ENCODE data around the gene AGPAT4.
"Not testable (repeated sequence)": the region's sequence is repeated elsewhere in the genome, so short reads cannot be mapped to it uniquely, and the experiment has no call there.

AGPAT4 gene

DNA sequence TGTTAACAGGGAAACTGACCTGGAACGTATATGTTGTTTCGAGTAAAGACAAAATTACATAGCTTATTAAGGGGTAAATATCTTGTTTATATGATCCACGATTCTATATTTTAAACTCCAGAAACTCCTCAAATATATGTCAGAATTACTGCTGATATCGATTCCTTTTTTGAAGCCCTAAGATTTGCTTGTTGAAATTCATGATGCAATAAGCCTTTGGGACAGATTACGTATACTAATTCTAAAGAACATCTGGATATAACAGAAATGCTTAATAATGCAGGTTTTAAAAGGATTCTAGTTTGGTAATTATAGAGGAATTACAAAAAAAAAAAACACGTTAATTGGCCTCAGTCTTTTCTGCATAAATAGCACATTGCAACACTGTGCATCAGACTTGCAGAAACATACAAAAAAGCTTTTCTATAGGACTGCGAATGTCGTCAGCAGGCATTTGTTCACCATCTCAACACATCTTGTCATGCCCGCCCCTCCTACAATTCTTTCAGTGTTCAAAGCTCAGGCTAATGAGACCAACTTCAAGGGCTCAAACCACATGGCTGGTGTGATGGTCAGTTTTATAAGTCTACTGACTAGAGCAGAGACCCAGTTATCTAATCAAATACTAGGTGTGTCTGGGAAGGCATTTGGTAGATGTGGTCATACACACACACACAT is 74.9 kb downstream of the AGPAT4 start:
- no peak for DNase-seq

GRCh38 chr6:161198176-161198575 is 75.7 kb downstream of the AGPAT4 start:
- DNase-seq: no peak

DNA sequence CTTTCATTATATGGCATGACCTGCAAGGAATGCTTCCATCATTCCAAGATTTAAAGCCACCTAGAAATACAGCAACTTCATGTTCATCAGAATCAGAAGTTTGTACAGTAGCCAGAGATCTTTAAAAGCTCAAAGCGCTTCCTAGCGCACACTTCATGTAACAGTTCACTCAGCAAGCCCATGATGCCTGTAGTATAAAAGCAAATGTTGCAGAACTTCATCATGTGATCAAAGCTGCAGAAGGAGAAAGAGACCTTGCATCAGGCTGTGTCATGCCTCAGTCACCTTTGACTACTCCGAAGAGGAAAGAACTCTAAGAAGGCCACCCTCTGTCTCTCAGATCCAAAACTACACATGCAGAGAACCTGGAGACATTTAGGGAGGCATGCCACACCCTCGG is 78.5 kb downstream of the AGPAT4 start:
- no peak for DNase-seq

DNA sequence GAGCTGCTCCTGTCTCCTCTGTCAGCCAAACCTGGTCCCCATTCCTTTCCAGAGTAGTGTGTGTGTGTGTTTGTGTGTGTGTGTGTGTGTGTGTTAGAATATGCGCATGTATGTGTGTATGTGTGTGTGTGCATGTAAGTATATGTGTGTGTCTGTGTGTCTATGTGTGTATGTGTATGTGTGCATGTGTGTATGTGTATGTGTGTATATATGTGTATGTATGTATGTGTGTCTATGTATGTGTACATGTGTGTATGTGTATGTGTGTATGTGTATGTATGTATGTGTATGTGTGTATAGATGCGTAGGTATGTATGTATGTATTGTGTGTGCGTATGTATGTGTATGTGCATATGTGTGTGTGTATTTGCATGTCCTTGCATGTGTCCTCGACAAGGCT is 79.5 kb downstream of the AGPAT4 start:
- no peak for DNase-seq

GRCh38 chr6:161192636-161193411 is 81.0 kb downstream of the AGPAT4 start:
- no peak for DNase-seq

- DNase-seq: no peak
Measured at GRCh38 chr6:161191671-161192070, 82.2 kb downstream of the AGPAT4 start.

DNA sequence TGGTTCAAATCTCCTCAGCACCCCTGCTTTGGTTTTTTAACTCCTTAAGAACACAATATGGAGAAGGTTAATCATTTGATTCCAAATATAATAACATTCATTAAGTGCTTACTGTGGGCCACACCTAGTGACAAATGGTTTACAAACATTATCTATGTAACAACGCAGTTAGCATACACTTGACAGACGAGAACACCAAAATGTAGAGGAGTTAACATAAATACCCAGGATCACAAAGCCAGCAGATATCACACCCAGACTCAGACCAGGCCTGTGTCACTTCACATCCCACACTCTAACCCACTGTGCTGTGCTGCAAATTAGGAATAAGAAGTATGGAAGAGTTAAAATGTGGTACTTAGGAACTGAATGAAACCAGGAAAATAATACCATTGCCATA is 82.9 kb downstream of the AGPAT4 start:
- no peak for DNase-seq

- DNase-seq: no peak
Measured at GRCh38 chr6:161189891-161190290, 84.0 kb downstream of the AGPAT4 start.

DNA sequence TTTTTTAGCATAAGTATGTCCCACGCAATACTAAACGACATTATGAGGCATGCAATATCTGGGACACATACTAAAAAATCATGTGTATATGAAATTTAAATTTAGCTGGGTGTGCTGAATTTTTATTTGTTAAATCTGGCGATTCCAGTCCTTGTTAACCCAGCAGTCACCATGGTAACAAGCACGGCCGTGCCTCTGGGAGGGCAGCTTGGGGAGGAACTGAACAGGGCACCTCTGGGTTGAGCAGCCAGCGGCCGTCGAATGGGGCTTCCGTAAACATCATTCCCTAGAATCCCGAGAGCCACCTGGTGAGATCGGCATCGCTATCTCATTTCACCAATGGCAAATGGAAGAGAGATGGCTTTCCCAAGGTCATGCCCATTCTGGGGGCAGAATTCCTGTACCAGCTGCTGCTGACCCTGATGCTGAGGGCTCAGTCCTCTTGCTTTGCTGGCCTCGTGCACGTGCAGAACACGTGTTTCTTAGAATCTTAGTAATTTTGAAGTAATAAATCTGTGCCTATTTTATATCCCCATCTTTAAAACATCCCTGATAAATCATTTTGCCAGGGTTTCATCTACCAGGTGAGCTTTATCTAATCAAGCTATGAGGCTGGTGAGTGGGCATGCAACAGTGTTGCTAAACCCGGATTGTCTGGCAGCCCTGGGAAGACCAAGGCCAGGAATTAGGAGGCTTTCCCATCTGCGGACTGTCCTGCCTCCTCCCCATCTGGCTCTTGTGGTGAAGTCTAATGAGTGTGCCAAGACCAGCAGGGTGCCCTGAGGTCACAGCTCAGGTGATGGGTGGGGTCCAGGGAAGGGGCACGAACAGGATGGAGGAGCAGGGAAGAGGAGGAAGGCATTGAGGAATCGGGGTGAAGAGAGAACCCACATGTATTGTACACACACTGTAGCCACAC is 85.1 kb downstream of the AGPAT4 start:
- no peak for DNase-seq

- no peak for DNase-seq
Measured at GRCh38 chr6:161186173-161186769, 87.6 kb downstream of the AGPAT4 start.

- no peak for DNase-seq
Measured at GRCh38 chr6:161181121-161181520, 92.7 kb downstream of the AGPAT4 start.

DNA sequence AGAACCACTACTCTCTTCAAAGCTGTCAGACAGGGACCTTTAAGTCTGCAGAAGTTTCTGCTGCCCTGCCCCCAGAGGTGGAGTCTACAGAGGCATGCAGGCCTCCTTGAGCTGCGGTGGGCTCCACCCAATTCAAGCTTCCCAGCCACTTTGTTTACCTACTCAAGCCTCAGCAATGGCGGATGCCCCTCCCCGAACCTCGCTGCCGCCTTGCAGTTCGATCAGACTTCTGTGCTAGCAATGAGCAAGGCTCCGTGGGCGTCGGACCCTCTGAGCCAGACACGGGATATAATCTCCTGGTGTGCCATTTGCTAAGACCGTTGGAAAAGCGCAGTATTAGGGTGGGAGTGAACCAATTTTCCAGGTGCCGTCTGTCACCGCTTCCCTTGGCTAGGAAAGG is 95.7 kb downstream of the AGPAT4 start:
- DNase-seq: not testable (repeated sequence)

GRCh38 chr6:161176428-161176827 is 97.4 kb downstream of the AGPAT4 start:
- not testable (repeated sequence) for DNase-seq

DNA sequence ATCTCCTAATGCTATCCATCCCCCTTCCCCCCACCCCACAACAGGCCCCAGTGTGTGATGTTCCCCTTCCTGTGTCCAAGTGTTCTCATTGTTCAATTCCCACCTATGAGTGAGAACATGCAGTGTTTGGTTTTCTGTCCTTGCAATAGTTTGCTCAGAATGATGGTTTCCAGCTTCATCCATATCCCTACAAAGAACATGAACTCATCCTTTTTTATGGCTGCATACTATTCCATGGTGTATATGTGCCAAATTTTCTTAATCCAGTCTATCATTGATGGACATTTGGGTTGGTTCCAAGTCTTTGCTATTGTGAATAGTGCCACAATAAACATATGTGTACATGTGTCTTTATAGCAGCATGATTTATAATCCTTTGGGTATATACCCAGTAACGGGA is 101.1 kb downstream of the AGPAT4 start:
- not testable (repeated sequence) for DNase-seq

DNA sequence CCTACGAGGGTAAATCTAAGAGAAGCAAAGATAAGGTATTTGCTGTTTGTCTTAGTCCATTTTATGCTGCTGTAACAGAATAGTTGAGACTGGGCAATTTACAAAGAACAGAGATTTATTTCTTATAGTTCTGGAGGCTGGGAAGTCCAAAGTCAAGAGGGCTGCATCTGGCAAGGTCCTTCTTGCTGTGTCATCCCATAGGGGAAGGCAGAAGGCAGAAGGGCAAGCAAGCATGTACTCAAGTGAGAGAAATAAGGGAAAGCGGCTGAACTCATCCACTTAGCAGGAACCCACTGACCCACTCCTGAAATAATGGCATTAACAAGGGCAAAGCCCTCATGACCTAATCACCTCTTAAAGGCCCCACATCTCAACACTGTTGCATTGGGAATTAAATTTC is 102.7 kb downstream of the AGPAT4 start:
- DNase-seq: no peak

DNA sequence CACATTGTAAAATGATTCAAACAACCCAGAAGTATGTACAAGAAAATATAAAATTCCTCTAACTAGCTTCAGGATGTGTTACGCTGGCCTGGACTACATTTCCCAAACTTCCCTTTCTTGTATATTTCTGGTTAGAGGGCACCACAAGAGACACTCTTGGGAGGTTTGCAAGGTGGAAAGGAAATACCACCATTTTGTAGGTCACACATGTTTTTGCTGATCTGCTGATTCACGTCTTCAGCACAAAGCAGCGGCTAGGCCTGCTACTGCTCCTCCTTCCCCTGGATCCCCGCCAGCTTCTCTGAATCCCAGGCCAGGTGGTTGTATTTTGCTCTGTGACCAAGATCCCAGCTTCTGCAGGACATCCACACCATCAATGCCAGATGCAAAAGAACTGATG is 104.2 kb downstream of the AGPAT4 start:
- no peak for DNase-seq

- DNase-seq: no peak
Measured at GRCh38 chr6:161169035-161169434, 104.8 kb downstream of the AGPAT4 start.

DNA sequence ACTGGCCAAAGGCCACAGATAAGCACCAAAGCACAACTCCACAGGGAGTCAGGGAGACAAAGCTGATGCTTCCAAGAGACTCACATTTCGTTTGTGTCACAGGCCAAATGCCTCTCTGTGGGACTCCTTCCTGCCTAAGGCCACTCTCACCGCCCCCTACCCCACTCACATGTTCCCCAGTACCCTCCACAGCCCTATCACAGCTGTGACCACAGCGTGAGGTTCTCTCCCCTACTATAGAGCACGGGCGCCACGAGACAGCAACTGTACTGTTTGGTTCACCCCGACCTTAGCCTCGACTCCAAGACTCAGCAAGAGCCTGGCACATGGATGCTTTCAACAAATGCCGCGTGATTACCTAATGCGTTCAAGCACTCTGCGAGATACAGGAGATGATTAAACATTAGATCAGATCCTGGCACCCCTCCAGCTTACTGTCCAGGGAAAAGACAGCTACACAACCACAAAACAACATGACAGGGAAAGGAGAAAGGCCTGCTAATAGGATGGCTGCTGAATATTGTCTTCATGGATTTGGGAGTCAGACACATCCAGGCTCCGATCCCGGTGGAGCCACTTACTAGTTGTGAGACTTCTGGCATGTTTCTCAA is 105.5 kb downstream of the AGPAT4 start:
- DNase-seq: no peak

DNA sequence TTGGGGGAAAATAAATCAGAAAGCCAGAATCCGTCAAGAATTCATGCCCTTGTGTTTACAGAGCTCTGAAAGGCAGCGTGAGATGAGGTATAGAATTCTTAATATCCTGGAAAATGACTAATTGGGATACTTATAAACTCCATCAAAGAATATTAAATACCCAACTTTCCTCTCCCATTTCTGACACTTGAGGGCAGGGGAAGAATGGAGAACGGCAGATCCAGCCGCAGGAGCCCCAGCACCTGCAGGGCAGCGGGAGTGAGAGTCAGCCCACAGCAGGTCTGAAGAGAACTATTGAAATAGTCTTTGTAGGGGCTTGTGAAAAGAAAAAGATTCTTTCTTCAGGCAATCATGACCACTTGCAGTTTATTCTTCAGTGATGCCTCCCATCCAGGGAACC is 107.2 kb downstream of the AGPAT4 start:
- DNase-seq: no peak

DNA sequence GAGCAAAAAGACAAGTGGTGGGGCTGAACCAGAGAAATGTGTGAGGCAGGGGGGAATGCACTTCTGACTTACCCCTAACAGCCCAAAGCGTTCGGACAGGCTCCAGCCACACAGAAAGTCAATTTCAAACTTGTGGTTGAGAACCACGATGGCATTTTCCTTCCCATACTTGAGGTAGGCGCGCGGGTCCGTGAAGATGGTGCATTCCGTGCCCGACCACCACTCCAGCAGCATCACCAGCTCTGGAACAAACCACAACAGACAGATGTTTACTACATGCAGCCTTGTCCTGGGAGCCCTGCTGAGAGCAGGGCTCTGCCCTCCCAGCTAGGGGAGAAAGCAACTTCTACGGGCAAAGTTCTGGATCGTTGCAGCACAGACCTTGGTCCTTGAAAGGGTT is 107.7 kb downstream of the AGPAT4 start:
- no peak for DNase-seq

DNA sequence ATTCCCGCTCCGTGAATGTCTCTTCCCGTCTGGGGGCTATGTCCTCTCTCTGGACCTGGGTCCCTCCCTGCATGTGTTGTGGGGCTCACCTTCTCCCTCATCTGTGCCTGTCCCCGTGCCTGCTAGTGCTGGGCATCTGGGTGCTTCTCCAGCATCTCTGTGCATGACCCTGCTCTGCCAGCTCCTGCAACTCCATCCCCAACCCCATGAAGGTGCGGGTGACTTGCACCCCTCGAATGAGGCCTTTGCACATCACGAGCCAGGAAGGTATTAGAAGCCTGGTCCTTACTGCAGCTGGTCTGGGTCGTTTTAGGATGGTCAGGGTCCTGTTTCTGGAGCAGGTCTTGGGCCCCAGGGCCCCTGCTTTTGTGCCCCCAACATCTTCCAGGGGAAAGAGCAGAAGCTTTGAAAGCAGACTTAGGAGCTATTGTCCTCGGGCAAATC is 109.7 kb downstream of the AGPAT4 start:
- DNase-seq: no peak

DNA sequence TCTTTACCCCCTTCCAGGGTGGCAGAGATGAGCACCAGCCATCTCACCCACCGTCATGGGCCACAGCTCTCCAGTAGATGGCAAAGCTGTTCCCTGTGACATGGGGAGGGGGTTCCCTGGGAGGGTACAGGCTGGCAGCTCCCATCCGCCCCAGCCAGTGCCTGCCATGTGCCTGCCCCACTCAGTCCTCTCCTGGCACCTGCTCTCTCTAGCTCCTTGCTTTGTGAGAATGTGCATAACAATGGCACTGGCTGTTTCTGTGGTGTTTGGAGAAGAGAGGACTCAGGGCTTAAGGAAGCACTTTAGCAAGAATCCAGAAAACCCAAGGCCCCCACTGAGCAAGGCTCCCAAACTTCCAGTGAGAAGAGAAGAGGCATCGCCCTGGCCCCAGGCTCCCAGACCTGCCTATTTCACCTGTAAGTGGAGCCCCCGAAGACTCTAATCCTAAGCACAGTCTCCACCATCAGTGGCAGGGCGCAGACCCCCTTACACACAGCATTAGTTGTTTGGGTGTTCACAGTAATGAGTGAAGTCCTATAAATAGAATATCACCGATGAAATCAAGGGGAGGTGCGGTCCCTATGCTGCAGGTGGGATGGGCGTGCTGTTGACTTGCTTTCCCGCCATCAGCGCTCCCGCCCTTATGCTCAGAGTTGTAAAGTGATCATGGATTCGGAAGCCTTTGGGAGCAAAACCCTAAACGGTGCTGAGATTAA is 110.2 kb downstream of the AGPAT4 start:
- DNase-seq: no peak
